Lower leg skin (tissue), 3 donors: Measurements from ENCODE around the gene TMEM115.

Source experiments
- CTCF ChIP-seq, 3 donors: fragments of 450-650 bp; IDR thresholded peaks; one replicate each; pipeline ENCODE4 v1.5.1; 2016; ENCODE audit warnings: antibody characterized with exemption in 3 of 3, mild to moderate bottlenecking in 3 of 3, moderate library complexity in 2 of 3
- POLR2A ChIP-seq, 2 donors: fragments of 450-650 bp; IDR thresholded peaks; one replicate each; pipeline ENCODE4 v1.6.1; 2016 to 2017; ENCODE audit warnings: antibody characterized with exemption in 2 of 2, mild to moderate bottlenecking in 1 of 2, moderate library complexity in 1 of 2

DNA sequence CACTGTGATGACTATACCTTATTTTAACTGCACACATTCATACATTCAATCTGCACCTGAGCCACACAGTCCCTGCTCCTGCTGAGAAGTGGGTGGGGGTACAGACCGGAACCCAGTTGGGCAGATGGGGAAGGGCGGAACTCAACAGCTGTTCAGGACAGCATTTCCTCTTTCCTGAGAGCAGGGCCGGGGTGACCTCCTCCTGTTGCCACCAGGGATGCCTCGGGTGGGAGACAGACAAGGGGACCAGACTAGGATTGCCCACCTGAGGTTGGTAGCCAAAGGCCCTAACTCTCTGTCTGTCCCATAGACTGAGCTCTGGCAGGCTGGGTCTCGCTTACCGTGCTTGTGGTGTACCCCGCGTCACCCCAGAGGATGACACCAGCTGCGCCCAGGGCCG, 40.7 kb downstream of the TMEM115 start:
- TF ChIP-seq CTCF (IDR thresholded peaks at IDR 0.05) (no peak), POLR2A (IDR thresholded peaks at IDR 0.05) (no peak)
